ENCODE measurements around the gene SPACA4.

SPACA4 gene

GRCh38 chr19:48606463-48607358 lies at the start of gene SPACA4:
TSS of gene SPACA4 (plus strand) at chr19:48606742. CDS start at chr19:48606979, 237 bp downstream.
- no peak within 1 kb of the TSS for H3K27ac ChIP-seq
- no peaks in the 10 kb centered on the region for H3K27me3 ChIP-seq (ENCODE audit: insufficient read depth, low read depth, severe bottlenecking)
- no peaks in the 10 kb centered on the region for H3K9me3 ChIP-seq (ENCODE audit: severe bottlenecking)
- no peak for TF ChIP-seq CTCF (IDR thresholded peaks at IDR 0.05; ENCODE audit: low read depth, low read length)
- no peak within 1 kb of the TSS for H3K4me3 ChIP-seq (ENCODE audit: low read depth, low read length)
- DNase-seq, result no peak
- no peaks in the 10 kb centered on the region for H3K36me3 ChIP-seq

- no peak for DNase-seq
- Histone ChIP-seq H3K36me3 (no peaks in the 10 kb centered on the region), H3K27me3 (ENCODE audit: insufficient read depth, low read depth, severe bottlenecking) (no peaks in the 10 kb centered on the region), H3K9me3 (ENCODE audit: severe bottlenecking) (no peaks in the 10 kb centered on the region), H3K27ac (no peak overlapping the region), H3K4me3 (ENCODE audit: low read depth, low read length) (no peak overlapping the region)
- TF ChIP-seq CTCF (IDR thresholded peaks at IDR 0.05; ENCODE audit: low read depth, low read length), result no peak
These were observed 49.7 kb upstream of the SPACA4 start for GRCh38 chr19:48556825-48557224.

- H3K9me3 ChIP-seq (ENCODE audit: severe bottlenecking), result no peaks in the 10 kb centered on the region
- no peak for TF ChIP-seq CTCF (IDR thresholded peaks at IDR 0.05; ENCODE audit: low read depth, low read length)
- H3K27me3 ChIP-seq (ENCODE audit: insufficient read depth, low read depth, severe bottlenecking), result no peaks in the 10 kb centered on the region
- no peak for DNase-seq
- no peak overlapping the region for H3K4me3 ChIP-seq (ENCODE audit: low read depth, low read length)
- no peaks in the 10 kb centered on the region for H3K36me3 ChIP-seq
- no peak overlapping the region for H3K27ac ChIP-seq
These were observed 48.4 kb upstream of the SPACA4 start for GRCh38 chr19:48558018-48558684.

GRCh38 chr19:48560095-48560530 lies 46.4 kb upstream of the SPACA4 start:
- no peak overlapping the region for H3K27ac ChIP-seq
- no peaks in the 10 kb centered on the region for H3K9me3 ChIP-seq (ENCODE audit: severe bottlenecking)
- no peak overlapping the region for H3K4me3 ChIP-seq (ENCODE audit: low read depth, low read length)
- DNase-seq, result no peak
- H3K27me3 ChIP-seq (ENCODE audit: insufficient read depth, low read depth, severe bottlenecking), result no peaks in the 10 kb centered on the region
- TF ChIP-seq CTCF (IDR thresholded peaks at IDR 0.05; ENCODE audit: low read depth, low read length), result no peak
- H3K36me3 ChIP-seq, result no peaks in the 10 kb centered on the region

- no peaks in the 10 kb centered on the region for H3K36me3 ChIP-seq
- DNase-seq, result no peak
- no peaks in the 10 kb centered on the region for H3K27me3 ChIP-seq (ENCODE audit: insufficient read depth, low read depth, severe bottlenecking)
- TF ChIP-seq CTCF (IDR thresholded peaks at IDR 0.05; ENCODE audit: low read depth, low read length), result no peak
- no peak overlapping the region for H3K27ac ChIP-seq
- H3K9me3 ChIP-seq (ENCODE audit: severe bottlenecking), result no peaks in the 10 kb centered on the region
- no peak overlapping the region for H3K4me3 ChIP-seq (ENCODE audit: low read depth, low read length)
These were observed 45.1 kb upstream of the SPACA4 start for GRCh38 chr19:48561412-48561811.
